AG09309 (cell line): Measurements from ENCODE around the gene IGF2R.

ENCODE experiments used
- DNase-seq: peaks from one replicate; pipeline ENCODE4 v3.0.0-alpha.2; 2010; ENCODE audit warnings: low read depth
- H3K4me3 ChIP-seq: 2 replicates; pipeline ENCODE4 v1.5.1; 2011; ENCODE audit warnings: mild to moderate bottlenecking, low read depth, low read length, moderate library complexity; ENCODE audit not compliant: control insufficient read depth
- CTCF ChIP-seq: IDR thresholded peaks from 2 replicates; pipeline ENCODE4 v1.5.1; 2011; ENCODE audit warnings: mild to moderate bottlenecking, low read depth, low read length, inconsistent platforms; ENCODE audit not compliant: insufficient read depth, control insufficient read depth; ENCODE audit errors: missing control alignments

The IGF2R gene

GRCh38 chr6:160007611-160008010 is 38.7 kb downstream of the IGF2R start:
- TF ChIP-seq CTCF: no peak

GRCh38 chr6:160010067-160010466 is 41.2 kb downstream of the IGF2R start:
- no peak overlapping the region for H3K4me3 ChIP-seq
- DNase-seq: peak; percentile 60
- no peak for TF ChIP-seq CTCF

More at GRCh38 chr6:160007611-160008010, 38.7 kb downstream of the IGF2R start:
- DNase-seq: no peak
- H3K4me3 ChIP-seq: no peak overlapping the region

GRCh38 chr6:160013987-160014868 is 45.3 kb downstream of the IGF2R start:
- no peak for DNase-seq
- TF ChIP-seq CTCF: no peak
- H3K4me3 ChIP-seq: no peak overlapping the region

GRCh38 chr6:160014869-160015182 is 45.9 kb downstream of the IGF2R start:
- no peak for TF ChIP-seq CTCF
- no peak overlapping the region for H3K4me3 ChIP-seq
- DNase-seq: no peak

GRCh38 chr6:160015778-160016684 is 47.1 kb downstream of the IGF2R start:
- no peak for DNase-seq

More at GRCh38 chr6:160015778-160016684, 47.1 kb downstream of the IGF2R start:
- no peak overlapping the region for H3K4me3 ChIP-seq
- no peak for TF ChIP-seq CTCF
